IMR-90 (cell line): ENCODE results near the gene APOBEC3H. TPM values are rescaled to one million over a fixed set of nuclear protein-coding genes. Genes with fewer than 3 reads are reported as not detected.
"Not testable (repeated sequence)": the region's sequence is repeated elsewhere in the genome, so short reads cannot be mapped to it uniquely, and the experiment has no call there.

Experiments used
- ATAC-seq: fragments of 200-7000 bp; cut with Tn5 transposase; 2 replicates; pipeline ENCODE4 v1.9.1; 2020; ENCODE audit warnings: low read depth, mild to moderate bottlenecking, moderate library complexity
- BruUV-seq: library from RNA; stranded (reverse); fragments of 400-500 nt; replicated peaks from 2 replicates; lab custom pipeline; 2021; lab: Mats Ljungman, UMichigan
- CTCF ChIA-PET: fragments of 300-600 bp; formaldehyde crosslinking; extraction: SDS; loops from one replicate; lab custom pipeline; 2021; ENCODE audit warnings: antibody characterized with exemption; lab: Yijun Ruan, JAX
- POLR2A ChIA-PET: fragments of 300-600 bp; sonication (Branson Sonifier 250); formaldehyde crosslinking; loops from one replicate; lab custom pipeline; 2022; ENCODE audit warnings: antibody characterized with exemption; ENCODE audit not compliant: unreplicated experiment; lab: Charles Lee
- DNase-seq: peaks from one replicate; pipeline ENCODE4 v3.0.0; 2013
- H2AFZ ChIP-seq: replicated peaks from 2 replicates; pipeline ENCODE3; 2013; ENCODE audit warnings: low read length, mild to moderate bottlenecking; ENCODE audit not compliant: poor library complexity
- H2AK5ac ChIP-seq: 2 replicates; pipeline ENCODE4 v1.6.1; 2013; ENCODE audit warnings: low read depth, low read length, inconsistent platforms
- H2AK9ac ChIP-seq: replicated peaks from 2 replicates; pipeline ENCODE3; 2013; ENCODE audit warnings: mild to moderate bottlenecking, low read depth, low read length, moderate library complexity; ENCODE audit not compliant: poor library complexity
- H2BK120ac ChIP-seq: 2 replicates; pipeline ENCODE4 v1.6.1; 2013; ENCODE audit warnings: low read depth, low read length, inconsistent platforms
- H2BK15ac ChIP-seq: 3 replicates; pipeline ENCODE4 v1.6.1; 2013; ENCODE audit warnings: low read depth, low read length, inconsistent platforms
- H2BK20ac ChIP-seq: 2 replicates; pipeline ENCODE4 v1.6.1; 2013; ENCODE audit warnings: low read depth, mild to moderate bottlenecking, inconsistent platforms, low read length, moderate library complexity
- H2BK5ac ChIP-seq: 2 replicates; pipeline ENCODE4 v1.6.1; 2013; ENCODE audit warnings: mild to moderate bottlenecking, low read depth, low read length, inconsistent platforms; ENCODE audit not compliant: poor library complexity, severe bottlenecking
- H3K14ac ChIP-seq: replicated peaks from 2 replicates; pipeline ENCODE4 v1.6.1; 2013; ENCODE audit warnings: low read depth, low read length, inconsistent platforms
- H3K18ac ChIP-seq: 2 replicates; pipeline ENCODE4 v1.6.1; 2013; ENCODE audit warnings: low read depth, low read length, control low read depth
- H3K23ac ChIP-seq: 2 replicates; pipeline ENCODE4 v1.6.1; 2013; ENCODE audit warnings: low read depth, low read length, inconsistent platforms
- H3K27ac ChIP-seq: 2 replicates; pipeline ENCODE4 v1.5.1; 2013; ENCODE audit warnings: mild to moderate bottlenecking, control low read depth, low read length; ENCODE audit not compliant: insufficient read depth
- H3K27me3 ChIP-seq: 2 replicates; pipeline ENCODE4 v1.6.1; 2013; ENCODE audit warnings: low read length; ENCODE audit not compliant: control insufficient read depth, insufficient read depth
- H3K36me3 ChIP-seq: 2 replicates; pipeline ENCODE4 v1.6.1; 2013; ENCODE audit warnings: low read length, mixed read lengths; ENCODE audit not compliant: control insufficient read depth, insufficient read depth
- H3K4ac ChIP-seq: 2 replicates; pipeline ENCODE4 v1.6.1; 2013; ENCODE audit warnings: low read depth, low read length, inconsistent platforms
- H3K4me1 ChIP-seq: 2 replicates; pipeline ENCODE4 v1.6.1; 2013; ENCODE audit warnings: low read length, mixed read lengths; ENCODE audit not compliant: control insufficient read depth, insufficient read depth
- H3K4me2 ChIP-seq: 2 replicates; pipeline ENCODE4 v1.6.1; 2013; ENCODE audit warnings: low read depth, mild to moderate bottlenecking, control low read depth, low read length, moderate library complexity
- H3K4me3 ChIP-seq: 2 replicates; pipeline ENCODE4 v1.5.1; 2013; ENCODE audit warnings: low read depth, mild to moderate bottlenecking, control low read depth, low read length, moderate library complexity; ENCODE audit not compliant: insufficient read depth
- H3K56ac ChIP-seq: 2 replicates; pipeline ENCODE4 v1.6.1; 2013; ENCODE audit warnings: low read length, inconsistent platforms; ENCODE audit not compliant: insufficient read depth; ENCODE audit errors: extremely low read depth
- H3K79me1 ChIP-seq, 2 experiments: 2 replicates each; pipeline ENCODE4 v1.6.1; 2013; ENCODE audit warnings: low read length in 2 of 2, inconsistent platforms in 1 of 2, low read depth in 1 of 2
- H3K9ac ChIP-seq: 2 replicates; pipeline ENCODE4 v1.6.1; 2013; ENCODE audit warnings: low read depth, low read length, control low read depth
- H3K9me1 ChIP-seq: 2 replicates; pipeline ENCODE4 v1.6.1; 2013; ENCODE audit warnings: low read length, inconsistent platforms; ENCODE audit not compliant: insufficient read depth
- H3K9me3 ChIP-seq: 2 replicates; pipeline ENCODE4 v1.6.1; 2013; ENCODE audit warnings: low read length; ENCODE audit not compliant: control insufficient read depth, insufficient read depth
- H4K20me1 ChIP-seq: 2 replicates; pipeline ENCODE4 v1.6.1; 2013; ENCODE audit warnings: low read length, inconsistent platforms; ENCODE audit not compliant: insufficient read depth
- H4K5ac ChIP-seq: 2 replicates; pipeline ENCODE4 v1.6.1; 2013; ENCODE audit warnings: mild to moderate bottlenecking, low read depth, low read length, control low read depth
- H4K8ac ChIP-seq, 2 experiments: 2 replicates each; pipeline ENCODE4 v1.6.1; 2013; ENCODE audit warnings: low read depth in 2 of 2, low read length in 2 of 2, control low read depth in 1 of 2, inconsistent platforms in 1 of 2
- H4K91ac ChIP-seq: 2 replicates; pipeline ENCODE4 v1.6.1; 2013; ENCODE audit warnings: low read depth, low read length, inconsistent platforms; ENCODE audit not compliant: insufficient read depth
- CHD1 ChIP-seq: IDR thresholded peaks from 2 replicates; pipeline ENCODE4 v1.6.1; 2012; ENCODE audit warnings: low read depth, low read length, improper control_type of control experiment
- MXI1 ChIP-seq: IDR thresholded peaks from 2 replicates; pipeline ENCODE4 v1.6.1; 2012; ENCODE audit warnings: low read depth, mild to moderate bottlenecking, low read length, moderate library complexity, borderline replicate concordance
- RAD21 ChIP-seq: IDR thresholded peaks from 2 replicates; pipeline ENCODE4 v1.6.1; 2012; ENCODE audit warnings: low read length, improper control_type of control experiment
- RCOR1 ChIP-seq: IDR thresholded peaks from 2 replicates; pipeline ENCODE4 v1.6.1; 2012; ENCODE audit warnings: mild to moderate bottlenecking, low read length, improper control_type of control experiment; ENCODE audit not compliant: insufficient replicate concordance
- SMC3 ChIP-seq: fragments of 150-350 bp; IDR thresholded peaks from 2 replicates; pipeline ENCODE4 v1.6.1; 2016; ENCODE audit warnings: low read depth, mild to moderate bottlenecking, antibody characterized with exemption, low read length, moderate library complexity
- whole genome bisulfite sequencing, 2 experiments: methylation state at CpG; one replicate each; pipeline versions ENCODE4 v1.1.5 to v1.1.7; 2013; ENCODE audit warnings: missing lambda C conversion rate in 2 of 2; ENCODE audit not compliant: insufficient read length in 1 of 2; ENCODE audit errors: extremely low coverage in 2 of 2; 5-methylcytosine and 5-hydroxymethylcytosine counted together
- dilution Hi-C: fragments of 300-500 bp; cut with HindIII; formaldehyde crosslinking; loops from one replicate; pipeline ENCODE4 v1.14.3; 2018; ENCODE audit warnings: low sequenced_read_pairs; ENCODE audit not compliant: unreplicated experiment
- in situ Hi-C: fragments of 300-500 bp; cut with MboI; formaldehyde crosslinking; loops from 3 replicates; pipeline ENCODE4 v1.14.3; 2019; ENCODE audit warnings: low sequenced_read_pairs, inconsistent platforms, mixed read lengths
- intact Hi-C: fragments of 100-400 bp; cut with micrococcal nuclease; formaldehyde crosslinking; loops from 2 replicates; pipeline ENCODE4 v1.10.0; 2022
- polyA plus RNA-seq, 3 experiments: library from polyadenylated mRNA; depleted of rRNA; stranded (reverse); fragments of >200 nt; gene quantifications; 2 replicates each; pipeline ENCODE4 v1.2.3, GENCODE V29; 2012; ENCODE audit warnings: low replicate concordance in 1 of 3
- total RNA-seq: library from RNA; depleted of rRNA; stranded (reverse); fragments of >200 nt; gene quantifications from 2 replicates; pipeline ENCODE4 v1.2.3, GENCODE V29; 2012
- TF ChIP-seq, protein P1 (sequence below): fragments of 150-350 bp; IDR thresholded peaks from 2 replicates; pipeline ENCODE4 v1.6.1; 2016; ENCODE audit warnings: low read depth, mild to moderate bottlenecking, low read length, moderate library complexity, borderline replicate concordance

Gene APOBEC3H
- total and polyA plus RNA-seq, 2 of the 4 experiments (the other 2 are of a cell fraction) = 0.18 TPM; not detected in 1

DNA sequence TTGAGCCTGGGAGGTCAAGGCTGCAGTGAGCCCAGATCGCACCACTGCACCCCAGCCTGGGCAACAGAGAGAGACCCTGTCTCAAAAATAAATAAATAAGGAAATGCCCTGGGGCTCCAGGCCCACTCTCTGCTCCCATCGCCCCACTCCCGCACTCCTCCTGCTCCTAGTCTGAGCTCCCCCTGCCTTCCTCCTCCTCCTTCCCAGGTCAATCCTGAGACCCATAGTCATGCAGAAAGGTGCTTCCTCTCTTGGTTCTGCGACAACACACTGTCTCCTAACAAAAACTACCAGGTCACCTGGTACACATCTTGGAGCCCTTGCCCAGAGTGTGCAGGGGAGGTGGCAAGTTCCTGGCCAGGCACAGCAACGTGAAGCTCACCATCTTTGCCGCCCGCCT is 26.9 kb upstream of the APOBEC3H start:
- H4K8ac ChIP-seq = no peak overlapping the region
- in situ Hi-C loops = no loop called here
- peaks cover 25% of the 10 kb centered on the region for H3K27me3 ChIP-seq
- H2AK9ac ChIP-seq = no peak overlapping the region
- no peak overlapping the region for H3K9ac ChIP-seq
- no peak overlapping the region for H4K5ac ChIP-seq
- H3K18ac ChIP-seq = no peak overlapping the region
- no peaks in the 10 kb centered on the region for H3K9me3 ChIP-seq
- no peaks in the 10 kb centered on the region for H4K20me1 ChIP-seq
- intact Hi-C loops = no loop called here
- H2BK15ac ChIP-seq = no peak overlapping the region
- no peak overlapping the region for H3K4me2 ChIP-seq
- H3K56ac ChIP-seq = no peak overlapping the region
- ATAC-seq = no peak
- H2BK20ac ChIP-seq = no peak overlapping the region
- no peak overlapping the region for H3K4ac ChIP-seq
- dilution Hi-C loops = no loop called here
- ChIA-PET CTCF (no interaction called here), POLR2A (no interaction called here)
- no peak for DNase-seq
- no peak overlapping the region for H2AFZ ChIP-seq
- TF ChIP-seq CHD1 (no peak), MXI1 (no peak), RCOR1 (no peak), SMC3 (no peak), RAD21 (no peak)
- TF ChIP-seq, protein P1, sequence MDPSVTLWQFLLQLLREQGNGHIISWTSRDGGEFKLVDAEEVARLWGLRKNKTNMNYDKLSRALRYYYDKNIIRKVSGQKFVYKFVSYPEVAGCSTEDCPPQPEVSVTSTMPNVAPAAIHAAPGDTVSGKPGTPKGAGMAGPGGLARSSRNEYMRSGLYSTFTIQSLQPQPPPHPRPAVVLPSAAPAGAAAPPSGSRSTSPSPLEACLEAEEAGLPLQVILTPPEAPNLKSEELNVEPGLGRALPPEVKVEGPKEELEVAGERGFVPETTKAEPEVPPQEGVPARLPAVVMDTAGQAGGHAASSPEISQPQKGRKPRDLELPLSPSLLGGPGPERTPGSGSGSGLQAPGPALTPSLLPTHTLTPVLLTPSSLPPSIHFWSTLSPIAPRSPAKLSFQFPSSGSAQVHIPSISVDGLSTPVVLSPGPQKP = no peak
- no peak overlapping the region for H3K14ac ChIP-seq
- H3K27ac ChIP-seq = no peak overlapping the region
- no peaks in the 10 kb centered on the region for H3K79me1 ChIP-seq
- 100% methylated on average over 2 of the region's 7 CpGs; no CpG with 5 or more reads in 1 of the 2 experiments for WGBS, 2 experiments
- H3K23ac ChIP-seq = no peak overlapping the region
- no peak overlapping the region for H3K4me3 ChIP-seq
- H3K4me1 ChIP-seq = no peaks in the 10 kb centered on the region
- no peaks in the 10 kb centered on the region for H3K9me1 ChIP-seq
- no peak overlapping the region for H2BK5ac ChIP-seq
- H4K91ac ChIP-seq = no peak overlapping the region
- H2AK5ac ChIP-seq = no peak overlapping the region
- no peaks in the 10 kb centered on the region for H3K36me3 ChIP-seq
- no TSS peak for BruUV-seq
- H2BK120ac ChIP-seq = no peak overlapping the region

DNA sequence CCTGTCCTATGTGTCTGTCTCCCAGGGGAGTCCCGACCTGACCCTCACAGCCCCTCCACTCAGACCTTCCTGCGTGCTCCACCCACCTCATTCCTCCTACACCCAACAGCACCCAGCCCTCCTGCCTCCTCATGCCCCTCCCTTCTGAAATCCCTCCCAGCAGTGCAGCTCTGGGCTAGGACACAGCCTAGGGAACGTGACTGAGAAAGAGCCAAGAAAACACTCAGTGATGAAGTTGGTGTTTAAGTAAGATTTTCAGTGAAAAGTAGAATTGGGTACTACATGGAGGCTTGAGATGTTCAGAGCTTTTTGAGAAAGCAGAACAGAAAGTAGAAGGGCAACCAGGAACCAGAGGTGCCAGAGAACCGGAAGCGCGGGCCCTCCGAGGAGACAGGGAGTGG is 24.5 kb upstream of the APOBEC3H start:
- H2BK20ac ChIP-seq, POLR2A ChIA-PET, H3K27ac ChIP-seq, in situ Hi-C loops, H2AK5ac ChIP-seq, H3K9ac ChIP-seq, H3K56ac ChIP-seq, H4K5ac ChIP-seq, H3K79me1 ChIP-seq, H3K23ac ChIP-seq, H4K20me1 ChIP-seq, H2BK5ac ChIP-seq, H3K4me1 ChIP-seq, DNase-seq, H3K9me1 ChIP-seq, H3K4me2 ChIP-seq, H3K36me3 ChIP-seq, BruUV-seq, H4K91ac ChIP-seq, intact Hi-C loops, ATAC-seq, H3K4me3 ChIP-seq, H2BK120ac ChIP-seq, H3K4ac ChIP-seq, CTCF ChIA-PET, dilution Hi-C loops, H2AFZ ChIP-seq, H4K8ac ChIP-seq, H2AK9ac ChIP-seq, H3K9me3 ChIP-seq, H2BK15ac ChIP-seq, H3K18ac ChIP-seq, H3K14ac ChIP-seq: not testable (repeated sequence)
- peaks cover 20% of the 10 kb centered on the region for H3K27me3 ChIP-seq
- WGBS, 2 experiments = no CpG with 5 or more reads among the region's 7 CpGs
